DND-41 (cell line): ENCODE measurements around the gene FAM163B.

Experiments
- ATAC-seq: fragments of 200-7000 bp; cut with Tn5 transposase; 3 replicates; pipeline ENCODE4 v1.9.1; 2021; ENCODE audit warnings: low read depth; ENCODE audit not compliant: insufficient read depth
- DNase-seq: peaks from one replicate; pipeline ENCODE4 v3.0.0-alpha.2; 2020
- H2AFZ ChIP-seq: 2 replicates; pipeline ENCODE4 v1.6.0; 2012; ENCODE audit warnings: low read depth, low read length
- H3K27ac ChIP-seq: 2 replicates; pipeline ENCODE4 v1.5.1; 2012; ENCODE audit warnings: low read length, inconsistent platforms
- H3K27me3 ChIP-seq: fragments of 200-600 bp; sonication (generic); 2 replicates; pipeline ENCODE4 v1.6.0; 2012; ENCODE audit warnings: low read length, mild to moderate bottlenecking, inconsistent platforms; ENCODE audit not compliant: insufficient read depth, poor library complexity
- H3K36me3 ChIP-seq: 2 replicates; pipeline ENCODE4 v1.5.1; 2012; ENCODE audit warnings: low read length, inconsistent platforms; ENCODE audit not compliant: insufficient read depth
- H3K4me1 ChIP-seq: 2 replicates; pipeline ENCODE4 v1.5.1; 2012; ENCODE audit warnings: mild to moderate bottlenecking, low read length; ENCODE audit not compliant: insufficient read depth
- H3K4me2 ChIP-seq: 2 replicates; pipeline ENCODE4 v1.6.0; 2012; ENCODE audit warnings: mild to moderate bottlenecking, moderate library complexity, low read length, inconsistent platforms; ENCODE audit not compliant: insufficient read depth
- H3K4me3 ChIP-seq, 2 experiments: fragments of 200-600 bp in 1 of 2; shearing (Covaris generic) in 1 of 2; 2 replicates each; pipeline ENCODE4 v1.5.1; 2012 to 2016; ENCODE audit warnings: inconsistent platforms in 2 of 2, low read length in 2 of 2, mild to moderate bottlenecking in 2 of 2, low read depth in 1 of 2, moderate library complexity in 1 of 2
- H3K79me2 ChIP-seq: 2 replicates; pipeline ENCODE4 v1.6.0; 2012; ENCODE audit warnings: low read length, inconsistent platforms; ENCODE audit not compliant: insufficient read depth
- H3K9ac ChIP-seq: 2 replicates; pipeline ENCODE4 v1.6.0; 2012; ENCODE audit warnings: low read depth, mild to moderate bottlenecking, inconsistent platforms, low read length, moderate library complexity
- H3K9me3 ChIP-seq: 2 replicates; pipeline ENCODE4 v1.5.1; 2012; ENCODE audit warnings: low read length, moderate library complexity, mild to moderate bottlenecking, inconsistent platforms; ENCODE audit not compliant: insufficient read depth, severe bottlenecking
- H4K20me1 ChIP-seq: 2 replicates; pipeline ENCODE4 v1.6.0; 2012; ENCODE audit warnings: low read length; ENCODE audit not compliant: insufficient read depth
- CTCF ChIP-seq: IDR thresholded peaks from 2 replicates; pipeline ENCODE4 v1.5.1; 2012; ENCODE audit warnings: borderline replicate concordance, low read length, moderate library complexity, mild to moderate bottlenecking; ENCODE audit not compliant: poor library complexity, severe bottlenecking; ENCODE audit errors: extremely low read depth
- EZH2 ChIP-seq: IDR thresholded peaks from 3 replicates; pipeline ENCODE4 v1.6.1; 2012; ENCODE audit warnings: borderline replicate concordance, low read depth, mild to moderate bottlenecking, moderate library complexity, low read length, inconsistent platforms; ENCODE audit not compliant: severe bottlenecking

FAM163B gene

GRCh38 chr9:133655701-133656100, 46.5 kb upstream of the FAM163B start:
- DNase-seq, result no peak
- Histone ChIP-seq H3K4me2 (no peak overlapping the region), H2AFZ (no peak overlapping the region), H3K4me3 (no peak overlapping the region), H4K20me1 (no peaks in the 10 kb centered on the region), H3K4me1 (no peaks in the 10 kb centered on the region), H3K27ac (no peak overlapping the region), H3K9ac (no peak overlapping the region), H3K27me3 (no peaks in the 10 kb centered on the region), H3K79me2 (no peaks in the 10 kb centered on the region), H3K9me3 (no peaks in the 10 kb centered on the region), H3K36me3 (no peaks in the 10 kb centered on the region)
- TF ChIP-seq CTCF (no peak), EZH2 (no peak)
- ATAC-seq, result no peak

- H3K27me3 ChIP-seq, result no peaks in the 10 kb centered on the region
- TF ChIP-seq CTCF (no peak), EZH2 (no peak)
- no peaks in the 10 kb centered on the region for H3K4me1 ChIP-seq
- ATAC-seq, result no peak
- no peak overlapping the region for H2AFZ ChIP-seq
- no peak overlapping the region for H3K9ac ChIP-seq
- no peak for DNase-seq
- H3K27ac ChIP-seq, result no peak overlapping the region
- no peaks in the 10 kb centered on the region for H3K36me3 ChIP-seq
- H3K79me2 ChIP-seq, result no peaks in the 10 kb centered on the region
- no peak overlapping the region for H3K4me3 ChIP-seq
- H3K9me3 ChIP-seq, result no peaks in the 10 kb centered on the region
- H4K20me1 ChIP-seq, result no peaks in the 10 kb centered on the region
- no peak overlapping the region for H3K4me2 ChIP-seq
These were observed 45.8 kb upstream of the FAM163B start for GRCh38 chr9:133654736-133655657.

GRCh38 chr9:133653638-133654037, 44.4 kb upstream of the FAM163B start:
- no peak overlapping the region for H3K4me2 ChIP-seq
- no peak for DNase-seq
- no peak overlapping the region for H3K27ac ChIP-seq
- ATAC-seq, result no peak
- no peak for TF ChIP-seq EZH2
- no peak for TF ChIP-seq CTCF
- no peaks in the 10 kb centered on the region for H3K27me3 ChIP-seq
- H3K9me3 ChIP-seq, result no peaks in the 10 kb centered on the region
- H3K4me1 ChIP-seq, result no peaks in the 10 kb centered on the region
- H4K20me1 ChIP-seq, result no peaks in the 10 kb centered on the region
- no peak overlapping the region for H2AFZ ChIP-seq
- H3K36me3 ChIP-seq, result no peaks in the 10 kb centered on the region
- no peaks in the 10 kb centered on the region for H3K79me2 ChIP-seq
- H3K9ac ChIP-seq, result no peak overlapping the region
- H3K4me3 ChIP-seq, result no peak overlapping the region

GRCh38 chr9:133650026-133650425, 40.8 kb upstream of the FAM163B start:
- no peaks in the 10 kb centered on the region for H3K36me3 ChIP-seq
- no peaks in the 10 kb centered on the region for H3K4me1 ChIP-seq
- no peak overlapping the region for H2AFZ ChIP-seq
- H3K27ac ChIP-seq, result no peak overlapping the region
- H4K20me1 ChIP-seq, result no peaks in the 10 kb centered on the region
- no peak overlapping the region for H3K4me2 ChIP-seq
- no peak overlapping the region for H3K4me3 ChIP-seq
- no peaks in the 10 kb centered on the region for H3K27me3 ChIP-seq
- no peak for DNase-seq
- no peaks in the 10 kb centered on the region for H3K79me2 ChIP-seq
- no peak overlapping the region for H3K9ac ChIP-seq
- TF ChIP-seq EZH2 (no peak), CTCF (no peak)
- no peak for ATAC-seq
- H3K9me3 ChIP-seq, result no peaks in the 10 kb centered on the region
